KMS-11 (cell line): ENCODE results near the gene ZNF621.

ENCODE experiments used
- H2AFZ ChIP-seq: fragments of 200-600 bp; sonication (generic); 2 replicates; pipeline ENCODE4 v1.6.1; 2016; ENCODE audit warnings: antibody characterized with exemption, mixed run types, low read depth
- H3K27ac ChIP-seq: fragments of 200-600 bp; sonication (generic); 2 replicates; pipeline ENCODE4 v1.6.1; 2016; ENCODE audit warnings: mild to moderate bottlenecking, mixed run types
- H3K27me3 ChIP-seq: fragments of 200-600 bp; sonication (generic); 2 replicates; pipeline ENCODE4 v1.6.1; 2017; ENCODE audit warnings: mild to moderate bottlenecking, low read depth, mixed run types, moderate library complexity; ENCODE audit not compliant: insufficient read depth
- H3K36me3 ChIP-seq: fragments of 200-600 bp; sonication (generic); 2 replicates; pipeline ENCODE4 v1.6.1; 2017; ENCODE audit warnings: mild to moderate bottlenecking, mixed run types; ENCODE audit not compliant: insufficient read depth
- H3K4me1 ChIP-seq: fragments of 200-600 bp; sonication (generic); 2 replicates; pipeline ENCODE4 v1.6.1; 2016; ENCODE audit warnings: mild to moderate bottlenecking, low read depth, mixed run types; ENCODE audit not compliant: poor library complexity, severe bottlenecking
- H3K4me2 ChIP-seq: fragments of 200-600 bp; sonication (generic); 2 replicates; pipeline ENCODE4 v1.7.0; 2016; ENCODE audit warnings: mild to moderate bottlenecking, mixed run types
- H3K4me3 ChIP-seq: fragments of 200-600 bp; sonication (generic); IDR thresholded peaks from 2 replicates; pipeline ENCODE4 v1.6.1; 2017; ENCODE audit warnings: low read depth, low read length, mixed read lengths; ENCODE audit not compliant: insufficient read depth
- H3K79me2 ChIP-seq: fragments of 200-600 bp; sonication (generic); 2 replicates; pipeline ENCODE4 v1.6.1; 2016; ENCODE audit warnings: low read depth, mixed run types; ENCODE audit not compliant: insufficient read depth
- H3K9ac ChIP-seq: fragments of 200-600 bp; sonication (generic); 2 replicates; pipeline ENCODE4 v1.6.1; 2016; ENCODE audit warnings: mild to moderate bottlenecking, mixed run types
- H4K20me1 ChIP-seq: fragments of 200-600 bp; sonication (generic); 2 replicates; pipeline ENCODE4 v1.6.1; 2016; ENCODE audit warnings: mild to moderate bottlenecking, mixed run types; ENCODE audit not compliant: insufficient read depth
- CTCF ChIP-seq: fragments of 200-600 bp; sonication (generic); conservative IDR thresholded peaks from 2 replicates; pipeline ENCODE4 v1.6.1; 2017; ENCODE audit warnings: low read depth, mild to moderate bottlenecking, antibody characterized with exemption, low read length, moderate library complexity, mixed read lengths

ZNF621 gene

GRCh38 chr3:40566694-40567093, 41.9 kb downstream of the ZNF621 start:
- H3K4me3 ChIP-seq = no peak overlapping the region
- H3K4me1 ChIP-seq = no peaks in the 10 kb centered on the region
- H3K9ac ChIP-seq = no peak overlapping the region
- no peak for TF ChIP-seq CTCF
- H2AFZ ChIP-seq = no peak overlapping the region
- H3K36me3 ChIP-seq = no peaks in the 10 kb centered on the region
- no peaks in the 10 kb centered on the region for H4K20me1 ChIP-seq
- H3K27me3 ChIP-seq = no peaks in the 10 kb centered on the region
- H3K79me2 ChIP-seq = no peaks in the 10 kb centered on the region
- H3K4me2 ChIP-seq = no peak overlapping the region
- H3K27ac ChIP-seq = no peak overlapping the region

DNA sequence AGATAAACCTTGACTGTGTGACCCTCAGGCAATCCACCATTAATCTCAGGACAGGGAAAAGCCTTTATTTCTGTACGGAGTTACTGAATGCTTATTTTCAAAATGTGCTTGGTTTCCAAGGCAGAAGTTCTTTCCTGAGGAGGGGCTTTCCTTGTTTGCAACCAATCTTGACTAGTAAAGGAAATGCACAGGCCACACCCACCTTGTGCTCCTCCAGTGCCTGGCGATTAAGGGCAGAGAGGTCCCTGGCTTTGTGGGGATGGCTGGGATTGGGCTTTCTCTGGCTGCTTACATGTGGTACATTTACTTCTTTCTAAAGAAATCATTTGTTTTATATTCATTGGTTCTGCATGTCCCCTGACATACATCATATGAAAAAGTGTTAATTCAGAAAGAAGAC, 47.8 kb downstream of the ZNF621 start:
- no peak for TF ChIP-seq CTCF
- no peaks in the 10 kb centered on the region for H3K36me3 ChIP-seq
- no peak overlapping the region for H2AFZ ChIP-seq

DNA sequence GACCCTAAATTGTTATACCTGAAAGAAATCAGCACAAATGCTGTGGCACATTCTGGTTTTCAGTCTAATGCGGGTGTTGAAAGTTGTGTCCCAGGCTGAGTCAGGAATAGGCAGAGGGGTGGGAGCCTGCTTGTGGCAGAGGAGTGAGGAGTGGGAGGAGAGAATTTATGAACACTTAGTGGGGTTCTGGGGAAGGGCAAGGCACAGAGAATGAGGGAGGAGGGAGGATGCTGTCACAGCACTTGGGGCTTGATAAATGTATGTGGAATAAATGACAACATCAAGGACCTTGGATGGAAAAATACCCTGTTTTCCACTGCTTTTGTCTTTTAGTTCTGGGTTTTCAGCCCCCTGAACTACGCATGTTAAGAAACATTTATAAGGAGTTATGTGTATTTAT, 49.3 kb downstream of the ZNF621 start:
- no peak overlapping the region for H3K9ac ChIP-seq
- no peaks in the 10 kb centered on the region for H4K20me1 ChIP-seq
- no peak overlapping the region for H2AFZ ChIP-seq
- H3K36me3 ChIP-seq = no peaks in the 10 kb centered on the region
- H3K4me3 ChIP-seq = no peak overlapping the region
- no peak overlapping the region for H3K4me2 ChIP-seq
- TF ChIP-seq CTCF = no peak
- H3K79me2 ChIP-seq = no peaks in the 10 kb centered on the region
- no peaks in the 10 kb centered on the region for H3K27me3 ChIP-seq
- H3K4me1 ChIP-seq = no peaks in the 10 kb centered on the region
- H3K27ac ChIP-seq = no peak overlapping the region

More for the DNA sequence above, 47.8 kb downstream of the ZNF621 start:
- Histone ChIP-seq H3K27me3 (no peaks in the 10 kb centered on the region), H3K79me2 (no peaks in the 10 kb centered on the region), H3K27ac (no peak overlapping the region), H3K4me2 (no peak overlapping the region), H4K20me1 (no peaks in the 10 kb centered on the region), H3K4me3 (no peak overlapping the region), H3K9ac (no peak overlapping the region), H3K4me1 (no peaks in the 10 kb centered on the region)

- no peaks in the 10 kb centered on the region for H4K20me1 ChIP-seq
- TF ChIP-seq CTCF = no peak
- no peaks in the 10 kb centered on the region for H3K4me1 ChIP-seq
- H3K27me3 ChIP-seq = no peaks in the 10 kb centered on the region
- no peak overlapping the region for H3K9ac ChIP-seq
- H3K4me3 ChIP-seq = no peak overlapping the region
- H2AFZ ChIP-seq = no peak overlapping the region
- no peaks in the 10 kb centered on the region for H3K79me2 ChIP-seq
- no peak overlapping the region for H3K4me2 ChIP-seq
- no peaks in the 10 kb centered on the region for H3K36me3 ChIP-seq
- no peak overlapping the region for H3K27ac ChIP-seq
These were observed 49.9 kb downstream of the ZNF621 start for GRCh38 chr3:40574661-40575060.
